Effector CD4-positive, alpha-beta T cell (primary cell): ENCODE measurements around the gene PDGFRA.

Experiments used
- DNase-seq: peaks from one replicate; pipeline ENCODE4 v3.0.0-alpha.2; 2020

PDGFRA gene

GRCh38 chr4:54265366-54265765 is 36.3 kb downstream of the PDGFRA start:
- DNase-seq, result no peak

DNA sequence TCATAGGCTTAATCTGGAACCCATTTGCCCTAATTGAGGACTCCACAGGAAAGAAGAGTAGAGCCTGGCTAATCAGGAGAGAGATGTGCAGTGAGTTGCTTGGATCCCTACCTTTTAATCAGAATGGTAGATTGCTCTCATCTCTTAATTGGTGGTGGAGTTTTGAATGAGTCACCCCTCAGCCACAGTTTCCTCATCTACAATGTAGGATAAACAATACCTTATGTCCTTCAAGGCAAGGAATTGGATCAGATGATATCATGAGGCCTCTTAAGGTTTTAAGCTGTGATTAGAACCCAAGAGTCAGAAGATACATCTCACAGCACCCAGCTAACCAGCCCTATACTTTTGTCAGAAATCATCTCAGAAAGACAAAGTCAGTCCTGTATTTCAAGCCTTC is 39.1 kb downstream of the PDGFRA start:
- no peak for DNase-seq

DNA sequence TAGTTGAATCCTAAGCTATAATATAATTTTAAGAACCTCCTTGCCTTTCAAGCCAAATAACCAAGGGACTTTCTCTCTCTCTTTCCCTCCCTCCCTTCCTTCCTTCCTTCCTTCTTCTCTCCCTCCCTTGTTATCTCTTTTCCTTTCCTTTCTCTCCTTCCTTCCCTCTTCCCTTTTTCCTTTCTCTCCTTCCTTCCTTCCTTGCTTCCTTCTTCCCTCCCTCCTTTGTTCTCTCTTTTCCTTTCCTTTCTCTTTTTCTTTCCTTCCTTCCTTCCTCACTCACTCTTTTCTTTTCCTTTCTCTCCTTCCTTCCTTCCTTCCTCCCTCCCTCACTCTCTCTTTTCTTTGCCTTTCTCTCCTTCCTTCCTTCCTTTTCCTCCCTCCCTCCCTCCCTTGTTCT is 42.4 kb downstream of the PDGFRA start:
- DNase-seq, result no peak

- no peak for DNase-seq
Measured at GRCh38 chr4:54272051-54272450, 43.0 kb downstream of the PDGFRA start.

DNA sequence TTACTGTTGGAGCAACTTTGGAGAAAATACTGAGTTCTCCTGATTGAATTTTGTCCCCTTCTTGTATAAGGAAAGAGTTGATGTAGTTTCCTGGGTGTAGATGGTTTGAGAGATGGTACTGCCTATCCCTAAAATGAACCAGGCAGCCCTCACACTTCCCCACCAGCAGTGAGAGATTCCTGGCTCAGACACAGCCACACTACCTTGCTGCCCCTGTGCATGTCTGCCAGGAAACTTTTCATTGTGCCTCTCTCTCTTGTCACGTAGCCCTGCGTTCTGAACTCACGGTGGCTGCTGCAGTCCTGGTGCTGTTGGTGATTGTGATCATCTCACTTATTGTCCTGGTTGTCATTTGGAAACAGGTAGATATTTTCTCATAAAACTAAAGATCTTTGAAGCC is 45.2 kb downstream of the PDGFRA start:
- DNase-seq, result no peak

GRCh38 chr4:54274795-54275665 is 45.9 kb downstream of the PDGFRA start:
- no peak for DNase-seq

DNA sequence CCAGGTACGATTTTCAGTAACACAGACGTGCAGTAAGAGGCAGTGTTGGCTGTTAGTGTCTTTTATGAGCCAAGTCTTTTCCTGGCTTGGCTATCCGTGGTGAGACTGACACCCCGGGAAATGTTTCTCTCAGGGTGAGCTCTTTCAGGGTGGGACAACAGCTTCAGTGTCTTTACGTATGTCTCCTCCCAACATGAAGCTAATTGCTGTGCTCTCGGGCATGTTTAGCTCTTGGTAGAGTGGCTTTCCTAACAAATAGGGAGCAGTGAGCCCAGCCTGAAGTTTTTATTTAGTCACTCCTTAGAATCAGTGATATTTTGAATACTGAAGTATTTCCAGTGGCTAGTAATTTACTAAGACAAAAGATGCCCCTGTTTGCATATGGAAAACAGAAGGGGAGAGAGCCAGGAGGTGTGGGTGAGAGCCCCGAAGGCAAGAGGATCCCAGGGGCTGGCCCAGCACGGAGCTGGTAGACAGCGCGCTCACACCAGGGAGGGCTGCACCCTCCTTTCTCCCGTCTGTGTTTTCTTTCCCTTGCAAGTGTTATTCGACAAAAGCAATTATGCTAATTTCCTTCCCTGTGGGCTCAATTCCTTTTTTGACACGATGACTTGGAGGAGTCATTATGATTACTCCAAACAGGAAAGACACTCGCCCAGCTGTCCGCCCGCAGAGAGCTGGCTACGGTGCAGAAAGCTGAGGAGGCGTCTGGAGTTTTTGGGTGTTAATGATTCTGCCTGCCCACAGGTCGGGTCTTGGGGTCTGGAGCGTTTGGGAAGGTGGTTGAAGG is 47.7 kb downstream of the PDGFRA start:
- no peak for DNase-seq

DNA sequence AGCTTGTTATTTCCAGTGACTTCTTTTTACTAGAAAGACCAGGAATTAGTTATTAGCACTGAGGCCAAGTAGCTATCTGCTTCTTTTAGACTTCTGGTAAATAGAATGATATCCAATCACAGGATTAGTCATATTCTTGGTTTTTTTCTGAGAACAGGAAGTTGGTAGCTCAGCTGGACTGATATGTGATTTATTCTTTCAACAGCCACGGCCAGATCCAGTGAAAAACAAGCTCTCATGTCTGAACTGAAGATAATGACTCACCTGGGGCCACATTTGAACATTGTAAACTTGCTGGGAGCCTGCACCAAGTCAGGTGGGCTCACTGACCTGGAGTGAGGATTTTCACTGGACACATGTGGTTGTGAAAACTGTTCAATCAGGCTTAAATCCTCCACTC is 48.6 kb downstream of the PDGFRA start:
- DNase-seq, result no peak

DNA sequence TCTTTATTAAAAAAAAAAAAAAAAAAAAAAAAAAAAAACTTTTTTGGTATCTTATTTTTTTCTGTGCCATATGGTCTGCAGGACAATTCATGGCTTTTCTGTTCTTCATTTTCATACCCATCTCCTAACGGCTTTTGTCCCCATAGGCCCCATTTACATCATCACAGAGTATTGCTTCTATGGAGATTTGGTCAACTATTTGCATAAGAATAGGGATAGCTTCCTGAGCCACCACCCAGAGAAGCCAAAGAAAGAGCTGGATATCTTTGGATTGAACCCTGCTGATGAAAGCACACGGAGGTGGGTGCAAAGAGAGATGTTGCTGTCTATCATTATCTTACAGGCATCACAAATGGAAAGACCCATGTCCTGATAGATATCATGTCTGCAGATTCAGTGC is 49.1 kb downstream of the PDGFRA start:
- no peak for DNase-seq

DNA sequence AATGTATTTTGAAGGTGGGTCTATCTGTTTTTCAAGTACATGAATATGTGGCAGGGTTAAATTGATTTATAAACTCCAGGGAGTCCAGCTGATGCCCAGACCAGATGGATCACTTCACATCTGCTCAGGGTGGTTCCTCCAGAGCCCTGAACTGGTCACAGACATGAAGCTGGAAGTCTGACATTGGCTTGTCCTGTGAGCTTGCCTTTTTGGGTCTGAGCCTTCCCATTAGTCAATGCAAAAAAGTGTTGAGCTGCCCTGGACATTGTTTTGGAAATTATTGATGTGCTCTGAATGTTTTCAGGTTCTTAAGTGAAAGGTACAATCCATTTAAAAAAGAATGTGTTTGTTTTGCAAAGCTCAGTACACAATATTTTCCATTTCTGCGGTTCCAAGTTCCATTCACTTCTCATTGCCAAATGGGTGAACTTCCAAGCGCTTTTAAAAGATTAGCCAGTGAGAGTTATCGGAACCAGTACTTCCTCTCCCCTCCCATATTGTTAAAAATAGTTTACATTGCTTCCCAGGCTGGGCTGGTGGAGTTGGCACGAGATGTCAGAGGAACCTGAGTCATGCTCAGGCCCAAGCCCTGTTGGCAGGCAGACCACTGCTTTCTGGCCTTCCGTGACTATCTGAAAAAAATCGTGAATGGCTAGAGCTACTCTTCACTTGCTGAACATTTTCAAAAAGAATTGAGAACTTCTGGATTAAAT is 52.1 kb downstream of the PDGFRA start:
- DNase-seq, result no peak

DNA sequence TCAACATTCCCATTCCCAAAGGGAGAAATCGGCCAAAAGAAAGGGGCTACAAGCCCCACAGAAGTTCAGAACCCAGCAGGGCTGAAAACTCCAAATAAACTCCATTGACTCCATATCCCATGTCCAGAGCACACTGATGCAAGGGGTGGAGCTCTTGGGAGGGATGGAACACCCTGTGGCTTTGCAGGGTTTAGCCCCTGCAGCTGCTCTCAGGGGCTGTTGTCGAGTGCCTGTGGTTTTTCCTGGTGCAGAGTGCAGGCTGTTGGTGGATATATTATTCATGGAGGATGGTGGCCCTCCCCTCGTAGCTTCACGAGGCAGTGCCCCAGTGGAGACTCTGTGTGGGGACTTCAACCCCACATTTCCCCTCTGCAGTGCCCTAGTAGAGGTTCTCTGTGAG is 53.7 kb downstream of the PDGFRA start:
- DNase-seq, result no peak

DNA sequence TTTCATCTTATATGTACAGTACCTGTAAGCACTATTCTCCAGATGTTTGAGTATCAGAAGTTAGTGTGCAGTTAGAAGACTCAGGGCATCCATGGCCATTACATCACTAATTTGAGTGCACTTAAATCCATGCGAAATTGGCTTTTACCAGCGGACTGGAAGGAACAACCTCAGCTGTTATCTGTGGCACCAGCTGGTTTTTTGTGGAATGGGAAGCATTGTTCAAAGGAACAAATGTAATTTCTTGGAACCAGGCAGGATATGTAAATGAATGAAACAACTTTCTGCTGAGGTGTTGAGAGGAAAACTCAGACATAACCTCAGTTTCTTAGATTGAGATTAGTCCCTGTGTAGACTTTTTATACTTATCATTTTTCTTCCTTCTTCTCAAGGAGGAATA is 60.2 kb downstream of the PDGFRA start:
- no peak for DNase-seq

DNA sequence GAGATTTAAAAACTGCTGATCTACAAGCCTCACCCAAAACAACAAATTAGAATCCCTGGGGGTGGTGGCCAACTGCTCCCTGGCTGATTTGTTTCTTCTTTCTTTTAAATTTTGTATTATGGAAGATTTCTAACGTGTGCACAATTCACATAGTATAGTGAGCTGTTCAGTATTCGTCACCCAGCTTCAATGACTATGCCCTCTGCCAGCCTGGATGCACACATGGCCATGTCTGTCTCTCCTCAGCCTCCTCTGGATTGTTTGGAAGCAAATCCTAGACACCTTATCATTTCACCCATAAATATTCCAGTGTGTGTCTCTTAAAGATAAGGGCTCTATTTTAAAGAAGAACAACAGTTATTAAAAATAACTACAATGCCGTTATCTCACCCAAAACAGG is 61.9 kb downstream of the PDGFRA start:
- no peak for DNase-seq

- DNase-seq, result no peak
Measured at GRCh38 chr4:54296548-54297203, 67.6 kb downstream of the PDGFRA start.

DNA sequence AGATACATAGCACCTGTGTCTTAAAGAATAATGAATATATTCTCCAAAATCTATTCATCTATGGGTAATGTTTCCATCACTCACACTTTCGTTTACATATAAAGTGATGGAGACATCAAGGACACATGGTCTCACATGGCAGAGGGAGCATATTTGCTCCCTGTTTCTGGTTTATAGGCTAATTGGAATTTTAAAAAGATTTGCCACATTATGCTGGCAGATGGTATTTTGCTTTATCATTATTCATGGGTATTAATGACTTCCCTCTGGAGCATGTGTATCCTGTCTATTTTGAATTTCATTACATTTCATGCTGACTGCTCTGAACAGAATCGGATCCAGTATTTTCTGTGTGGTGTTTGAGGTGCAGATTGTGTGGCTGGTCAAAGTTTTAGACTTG is 79.0 kb downstream of the PDGFRA start:
- DNase-seq, result no peak

GRCh38 chr4:54315561-54316538 is 86.8 kb downstream of the PDGFRA start:
- DNase-seq, result no peak

- DNase-seq, result no peak
Measured at GRCh38 chr4:54317690-54318089, 88.6 kb downstream of the PDGFRA start.

DNA sequence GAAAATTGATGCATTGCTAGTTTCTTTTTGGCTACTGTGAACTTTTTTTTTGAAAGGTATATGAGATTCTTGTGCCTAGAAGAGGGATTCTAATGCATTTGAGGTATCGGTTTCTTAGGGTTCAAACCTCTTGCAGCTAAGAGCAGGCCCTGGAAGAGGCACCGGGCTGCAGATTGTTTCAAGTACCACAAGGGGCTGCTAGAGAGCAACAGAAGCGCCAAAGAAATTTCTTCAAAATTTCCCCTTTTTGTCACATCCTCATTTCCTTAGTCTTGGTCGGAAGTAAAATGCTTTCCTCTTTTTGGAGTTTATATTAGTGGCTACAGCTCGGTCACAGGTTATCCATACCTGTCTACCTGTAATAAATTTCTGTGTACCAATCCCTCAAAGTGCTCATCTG is 89.8 kb downstream of the PDGFRA start:
- DNase-seq, result no peak

- DNase-seq, result no peak
Measured at GRCh38 chr4:54320826-54321685, 92.0 kb downstream of the PDGFRA start.

DNA sequence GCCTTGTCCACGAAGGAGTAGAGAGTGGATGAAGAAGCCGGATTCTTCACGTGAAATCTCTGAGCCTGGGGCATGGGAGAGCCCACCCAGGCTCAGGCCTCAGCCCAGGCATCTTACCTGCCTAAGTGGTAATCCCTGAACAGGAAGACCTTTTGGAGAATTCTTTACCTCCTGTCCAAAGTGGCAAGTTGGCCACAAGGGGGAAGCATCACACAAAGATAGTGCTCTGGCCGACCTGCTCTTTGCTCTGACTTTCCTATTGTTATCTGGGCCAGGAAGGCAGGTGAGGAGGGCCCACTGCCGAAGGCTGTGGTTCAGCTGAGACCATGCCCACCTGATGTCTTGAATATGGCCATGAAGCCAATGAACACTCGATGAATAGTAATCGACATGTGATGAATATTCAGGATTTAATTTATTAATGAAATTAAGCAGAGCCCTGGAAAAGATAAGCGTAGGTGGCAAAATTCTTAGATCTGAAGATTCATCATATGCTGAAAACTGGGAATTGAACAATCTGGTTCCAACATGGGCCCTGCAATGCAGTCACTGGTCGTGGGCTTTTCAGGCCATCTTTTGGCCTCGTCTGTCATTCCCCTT is 93.8 kb downstream of the PDGFRA start:
- DNase-seq, result peak; percentile 8
